ENCODE data around the gene LUZP4.
A peak's percentile ranks its signal among the peaks of the same experiment; 100 is the strongest.

Gene LUZP4

DNA sequence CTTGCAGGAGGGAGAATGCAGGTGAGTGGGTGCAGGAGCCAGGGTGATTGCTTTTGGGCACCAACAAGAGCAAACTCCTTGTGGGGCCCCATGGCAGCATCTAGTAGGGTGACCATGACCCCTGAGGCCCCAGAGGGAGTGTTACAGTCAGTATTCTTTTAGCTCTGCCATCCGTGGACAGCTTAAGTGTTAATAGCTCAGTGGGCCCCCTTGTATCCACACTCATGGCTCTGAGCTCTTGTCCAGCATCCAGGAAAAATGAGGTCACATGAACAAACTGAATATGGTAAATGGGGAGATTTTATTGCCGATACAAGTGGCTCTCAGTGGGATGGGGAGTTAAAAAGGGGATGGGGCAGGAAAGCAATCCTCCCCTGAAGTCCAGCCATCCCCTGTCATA is 28.4 kb upstream of the LUZP4 start:
- TF ChIP-seq, protein P1, sequence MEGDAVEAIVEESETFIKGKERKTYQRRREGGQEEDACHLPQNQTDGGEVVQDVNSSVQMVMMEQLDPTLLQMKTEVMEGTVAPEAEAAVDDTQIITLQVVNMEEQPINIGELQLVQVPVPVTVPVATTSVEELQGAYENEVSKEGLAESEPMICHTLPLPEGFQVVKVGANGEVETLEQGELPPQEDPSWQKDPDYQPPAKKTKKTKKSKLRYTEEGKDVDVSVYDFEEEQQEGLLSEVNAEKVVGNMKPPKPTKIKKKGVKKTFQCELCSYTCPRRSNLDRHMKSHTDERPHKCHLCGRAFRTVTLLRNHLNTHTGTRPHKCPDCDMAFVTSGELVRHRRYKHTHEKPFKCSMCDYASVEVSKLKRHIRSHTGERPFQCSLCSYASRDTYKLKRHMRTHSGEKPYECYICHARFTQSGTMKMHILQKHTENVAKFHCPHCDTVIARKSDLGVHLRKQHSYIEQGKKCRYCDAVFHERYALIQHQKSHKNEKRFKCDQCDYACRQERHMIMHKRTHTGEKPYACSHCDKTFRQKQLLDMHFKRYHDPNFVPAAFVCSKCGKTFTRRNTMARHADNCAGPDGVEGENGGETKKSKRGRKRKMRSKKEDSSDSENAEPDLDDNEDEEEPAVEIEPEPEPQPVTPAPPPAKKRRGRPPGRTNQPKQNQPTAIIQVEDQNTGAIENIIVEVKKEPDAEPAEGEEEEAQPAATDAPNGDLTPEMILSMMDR (IDR thresholded peaks at IDR 0.05; ENCODE audit: insufficient read depth, low read depth, low read length, missing control alignments) = no peak
- H3K4me3 ChIP-seq (ENCODE audit: low read depth, low read length) = no peak overlapping the region
- no peak for DNase-seq (ENCODE audit: low read depth)

DNA sequence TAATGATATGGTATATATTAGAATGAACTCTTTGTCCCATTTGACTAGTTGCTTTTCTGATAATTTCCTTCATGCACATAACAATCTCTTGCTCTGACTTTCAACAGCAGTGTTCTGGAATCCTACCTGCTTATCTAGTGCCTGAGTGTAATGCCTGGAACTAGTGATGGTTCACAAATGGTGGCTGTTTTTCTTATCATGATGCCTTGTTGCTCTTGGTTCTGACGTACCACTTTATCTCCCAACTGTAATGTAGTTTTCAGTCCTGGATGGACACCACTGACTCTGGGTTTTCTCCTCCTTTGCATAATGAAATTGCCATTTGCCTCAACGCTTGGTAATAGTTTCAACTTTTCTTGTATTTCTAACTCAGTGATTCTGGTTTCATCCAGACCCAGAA is 25.5 kb upstream of the LUZP4 start:
- TF ChIP-seq, protein P1 (IDR thresholded peaks at IDR 0.05; ENCODE audit: insufficient read depth, low read depth, low read length, missing control alignments) = no peak

DNA sequence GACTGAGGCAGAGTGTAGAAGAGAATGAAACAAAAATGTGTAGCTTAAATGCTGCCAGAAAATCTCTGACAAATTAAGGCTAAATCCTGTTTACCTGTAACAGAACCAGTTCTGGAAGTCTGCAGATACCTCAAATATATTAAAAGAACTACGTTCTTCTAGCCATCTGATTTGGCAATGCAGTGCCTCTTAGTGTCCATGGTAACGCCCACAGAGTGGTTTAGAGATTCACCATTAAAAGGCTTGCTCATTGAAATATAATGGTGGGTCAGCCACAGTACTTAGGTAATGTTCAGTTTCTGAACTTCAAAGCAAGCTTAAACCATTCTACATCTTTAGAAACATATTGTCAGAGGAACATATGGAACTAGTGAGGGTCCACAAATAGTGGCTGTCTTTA is 23.2 kb upstream of the LUZP4 start:
- DNase-seq (ENCODE audit: low read depth) = no peak
- H3K4me3 ChIP-seq (ENCODE audit: low read depth, low read length) = no peak overlapping the region
- TF ChIP-seq, protein P1 (IDR thresholded peaks at IDR 0.05; ENCODE audit: insufficient read depth, low read depth, low read length, missing control alignments) = no peak

More for the DNA sequence above, 25.5 kb upstream of the LUZP4 start:
- DNase-seq (ENCODE audit: low read depth) = no peak
- no peak overlapping the region for H3K4me3 ChIP-seq (ENCODE audit: low read depth, low read length)

DNA sequence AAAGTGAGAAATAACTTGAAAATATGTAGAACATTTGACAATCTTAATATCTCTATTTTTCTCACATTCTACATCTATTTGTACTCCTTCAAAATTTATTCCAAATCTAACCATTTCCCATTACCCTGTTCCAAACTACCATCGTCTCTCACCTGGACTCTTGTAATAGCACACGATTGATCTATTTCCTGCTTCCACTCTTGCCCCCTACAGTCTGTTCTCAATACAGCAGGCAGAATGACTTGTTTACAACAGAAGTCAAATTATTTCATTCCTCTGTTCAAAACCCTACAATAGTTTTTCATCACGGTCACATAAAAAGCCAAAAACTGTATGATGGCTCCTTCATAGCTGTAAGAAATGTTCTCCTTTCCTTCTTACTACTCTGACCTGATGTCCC is 21.1 kb upstream of the LUZP4 start:
- peak; percentile 35 for DNase-seq (ENCODE audit: low read depth)
- TF ChIP-seq, protein P1 (IDR thresholded peaks at IDR 0.05; ENCODE audit: insufficient read depth, low read depth, low read length, missing control alignments) = peak; percentile 35
- H3K4me3 ChIP-seq (ENCODE audit: low read depth, low read length) = no peak overlapping the region

DNA sequence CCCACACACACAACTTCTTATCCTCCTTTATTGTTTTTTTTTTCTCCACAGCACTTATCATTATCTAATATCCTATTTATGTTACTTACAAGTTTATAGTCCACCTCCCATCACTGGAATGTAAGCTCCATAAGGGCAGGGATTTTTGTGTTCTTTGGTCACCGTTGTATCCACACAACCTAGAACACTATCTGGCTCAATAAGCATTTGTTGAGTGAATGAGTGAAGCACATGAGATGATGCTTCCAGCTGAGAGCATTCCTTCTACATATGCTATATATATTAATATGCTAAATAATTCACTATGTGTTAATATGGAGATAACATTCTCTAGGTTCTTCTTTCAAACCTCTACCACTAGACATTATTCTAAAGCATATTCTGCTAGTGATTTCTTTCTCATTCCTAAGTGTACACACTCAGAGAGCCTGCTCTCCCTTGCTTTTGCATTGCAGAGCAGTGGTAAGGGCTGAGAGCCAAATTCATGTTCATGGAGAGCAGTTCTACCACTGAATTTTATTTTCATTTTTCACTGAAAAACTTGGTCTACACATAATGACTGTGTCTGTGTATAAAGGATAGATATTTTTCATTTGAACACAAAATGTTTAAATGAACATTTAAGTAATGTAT is 20.3 kb upstream of the LUZP4 start:
- TF ChIP-seq, protein P1 (IDR thresholded peaks at IDR 0.05; ENCODE audit: insufficient read depth, low read depth, low read length, missing control alignments) = no peak
- DNase-seq (ENCODE audit: low read depth) = no peak
- H3K4me3 ChIP-seq (ENCODE audit: low read depth, low read length) = no peak overlapping the region

DNA sequence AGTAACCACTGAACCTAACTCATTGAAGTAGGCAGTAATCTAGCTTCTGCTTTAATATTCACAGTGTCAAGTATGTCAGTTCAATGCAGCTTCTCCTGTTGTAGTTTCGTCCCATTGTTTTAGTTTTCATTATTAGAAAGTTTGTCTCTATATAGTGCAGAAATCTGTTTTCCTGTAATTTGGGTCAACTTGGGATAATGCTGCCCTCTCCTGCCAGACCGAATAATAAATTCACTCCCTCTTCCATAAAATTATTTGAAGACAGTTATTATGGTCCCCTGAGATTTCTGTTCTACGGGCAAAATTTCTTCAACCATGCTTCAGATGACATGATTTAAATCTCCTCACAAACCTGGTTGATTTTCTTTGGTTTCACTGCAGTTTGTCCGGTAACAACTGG is 4.6 kb upstream of the LUZP4 start:
- DNase-seq (ENCODE audit: low read depth) = no peak
- TF ChIP-seq, protein P1 (IDR thresholded peaks at IDR 0.05; ENCODE audit: insufficient read depth, low read depth, low read length, missing control alignments) = no peak
- H3K4me3 ChIP-seq (ENCODE audit: low read depth, low read length) = no peak overlapping the region

DNA sequence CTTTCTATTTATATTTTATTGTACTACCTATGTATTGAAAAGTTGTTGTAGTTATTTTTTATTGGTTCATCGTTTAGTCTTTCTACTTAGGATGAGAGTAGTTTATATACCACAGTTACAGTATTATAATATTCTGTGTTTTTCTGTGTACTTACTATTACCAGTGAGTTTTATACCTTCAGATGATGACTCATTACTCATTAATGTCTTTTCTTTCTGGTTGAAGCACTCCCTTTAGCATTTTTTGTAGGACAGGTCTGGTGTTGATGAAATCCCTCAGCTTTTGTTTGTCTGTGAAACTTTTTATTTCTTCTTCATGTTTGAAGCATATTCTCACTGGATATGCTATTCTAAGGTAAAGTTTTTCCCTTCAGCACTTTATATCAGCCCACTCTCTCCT is 7.7 kb downstream of the LUZP4 start:
- TF ChIP-seq, protein P1 (IDR thresholded peaks at IDR 0.05; ENCODE audit: insufficient read depth, low read depth, low read length, missing control alignments) = no peak
- no peak for DNase-seq (ENCODE audit: low read depth)
- H3K4me3 ChIP-seq (ENCODE audit: low read depth, low read length) = no peak overlapping the region
